ENCODE results near the gene RANBP17.

GRCh38 chr5:170941788-170942187, 80.0 kb downstream of the RANBP17 start:
- TF ChIP-seq, protein P1, sequence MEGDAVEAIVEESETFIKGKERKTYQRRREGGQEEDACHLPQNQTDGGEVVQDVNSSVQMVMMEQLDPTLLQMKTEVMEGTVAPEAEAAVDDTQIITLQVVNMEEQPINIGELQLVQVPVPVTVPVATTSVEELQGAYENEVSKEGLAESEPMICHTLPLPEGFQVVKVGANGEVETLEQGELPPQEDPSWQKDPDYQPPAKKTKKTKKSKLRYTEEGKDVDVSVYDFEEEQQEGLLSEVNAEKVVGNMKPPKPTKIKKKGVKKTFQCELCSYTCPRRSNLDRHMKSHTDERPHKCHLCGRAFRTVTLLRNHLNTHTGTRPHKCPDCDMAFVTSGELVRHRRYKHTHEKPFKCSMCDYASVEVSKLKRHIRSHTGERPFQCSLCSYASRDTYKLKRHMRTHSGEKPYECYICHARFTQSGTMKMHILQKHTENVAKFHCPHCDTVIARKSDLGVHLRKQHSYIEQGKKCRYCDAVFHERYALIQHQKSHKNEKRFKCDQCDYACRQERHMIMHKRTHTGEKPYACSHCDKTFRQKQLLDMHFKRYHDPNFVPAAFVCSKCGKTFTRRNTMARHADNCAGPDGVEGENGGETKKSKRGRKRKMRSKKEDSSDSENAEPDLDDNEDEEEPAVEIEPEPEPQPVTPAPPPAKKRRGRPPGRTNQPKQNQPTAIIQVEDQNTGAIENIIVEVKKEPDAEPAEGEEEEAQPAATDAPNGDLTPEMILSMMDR (conservative IDR thresholded peaks at IDR 0.05): no peak
- TF ChIP-seq EZH2 (IDR thresholded peaks at IDR 0.05; ENCODE audit: low read depth): no peak

Data from PC-9 (cell line).